RWPE2 (cell line): ENCODE measurements around the gene PLEKHD1.
"Not testable (repeated sequence)": the region's sequence is repeated elsewhere in the genome, so short reads cannot be mapped to it uniquely, and the experiment has no call there.

Experiments used
- ATAC-seq: fragments of 200-7000 bp; cut with Tn5 transposase; 3 replicates; pipeline ENCODE4 v1.9.1; 2021; ENCODE audit warnings: low read depth
- DNase-seq: peaks from one replicate; pipeline ENCODE4 v3.0.0-alpha.2; 2020; ENCODE audit warnings: low spot score
- H3K27ac ChIP-seq: fragments of 450-650 bp; 2 replicates; pipeline ENCODE4 v1.5.1; 2017; ENCODE audit warnings: mild to moderate bottlenecking; ENCODE audit not compliant: poor library complexity, severe bottlenecking
- H3K27me3 ChIP-seq: fragments of 250-450 bp; sonication (Bioruptor Pico); 2 replicates; pipeline ENCODE4 v1.5.1; 2021; ENCODE audit warnings: mild to moderate bottlenecking, moderate library complexity; ENCODE audit not compliant: insufficient read depth, poor library complexity, severe bottlenecking
- H3K36me3 ChIP-seq: fragments of 250-450 bp; sonication (Bioruptor Pico); 2 replicates; pipeline ENCODE4 v1.5.1; 2020; ENCODE audit warnings: low read depth, mild to moderate bottlenecking, moderate library complexity
- H3K4me1 ChIP-seq: fragments of 250-450 bp; sonication (Bioruptor Pico); 2 replicates; pipeline ENCODE4 v1.5.1; 2021; ENCODE audit warnings: mild to moderate bottlenecking, moderate library complexity; ENCODE audit not compliant: insufficient read depth, poor library complexity, severe bottlenecking
- H3K4me3 ChIP-seq: fragments of 250-450 bp; sonication (Bioruptor Pico); 2 replicates; pipeline ENCODE4 v1.5.1; 2021; ENCODE audit warnings: mild to moderate bottlenecking, moderate library complexity; ENCODE audit not compliant: severe bottlenecking
- H3K9me3 ChIP-seq: fragments of 250-450 bp; sonication (Bioruptor Pico); 2 replicates; pipeline ENCODE4 v1.5.1; 2021; ENCODE audit warnings: mild to moderate bottlenecking, moderate library complexity; ENCODE audit not compliant: severe bottlenecking
- CTCF ChIP-seq: fragments of 450-650 bp; IDR thresholded peaks from one replicate; pipeline ENCODE4 v1.5.1; 2017; ENCODE audit warnings: mild to moderate bottlenecking, moderate library complexity; ENCODE audit not compliant: poor library complexity, severe bottlenecking

Gene PLEKHD1

GRCh38 chr14:69491193-69491592, 6.7 kb downstream of the PLEKHD1 start:
- H3K27ac ChIP-seq: no peak overlapping the region
- H3K4me1 ChIP-seq: no peaks in the 10 kb centered on the region
- DNase-seq: no peak
- no peaks in the 10 kb centered on the region for H3K36me3 ChIP-seq
- no peak for TF ChIP-seq CTCF
- ATAC-seq: no peak
- H3K9me3 ChIP-seq: no peaks in the 10 kb centered on the region
- H3K4me3 ChIP-seq: no peak overlapping the region
- peaks cover 5% of the 10 kb centered on the region for H3K27me3 ChIP-seq

- H3K27me3 ChIP-seq: no peaks in the 10 kb centered on the region
- ATAC-seq (no peak), DNase-seq (no peak)
- H3K4me1 ChIP-seq: no peaks in the 10 kb centered on the region
- H3K4me3 ChIP-seq: no peak overlapping the region
- H3K27ac ChIP-seq: no peak overlapping the region
- no peak for TF ChIP-seq CTCF
- H3K36me3 ChIP-seq: no peaks in the 10 kb centered on the region
- no peaks in the 10 kb centered on the region for H3K9me3 ChIP-seq
Observed at GRCh38 chr14:69493038-69493437, 8.5 kb downstream of the PLEKHD1 start.

GRCh38 chr14:69493791-69494190, 9.3 kb downstream of the PLEKHD1 start:
- ATAC-seq (no peak), DNase-seq (no peak)
- Histone ChIP-seq H3K4me3 (no peak overlapping the region), H3K4me1 (no peaks in the 10 kb centered on the region), H3K9me3 (no peaks in the 10 kb centered on the region), H3K27ac (no peak overlapping the region), H3K27me3 (no peaks in the 10 kb centered on the region), H3K36me3 (no peaks in the 10 kb centered on the region)
- TF ChIP-seq CTCF: no peak

- Histone ChIP-seq H3K27ac (no peak overlapping the region), H3K4me1 (no peaks in the 10 kb centered on the region), H3K36me3 (no peaks in the 10 kb centered on the region), H3K27me3 (no peaks in the 10 kb centered on the region), H3K4me3 (no peak overlapping the region), H3K9me3 (no peaks in the 10 kb centered on the region)
- DNase-seq (peak; percentile 29), ATAC-seq (no peak)
- TF ChIP-seq CTCF: no peak
Observed at GRCh38 chr14:69495341-69495921, 10.9 kb downstream of the PLEKHD1 start.

GRCh38 chr14:69497866-69498265, 13.3 kb downstream of the PLEKHD1 start:
- ATAC-seq, H3K27me3 ChIP-seq, H3K9me3 ChIP-seq, DNase-seq, H3K27ac ChIP-seq, H3K36me3 ChIP-seq, H3K4me1 ChIP-seq, H3K4me3 ChIP-seq: not testable (repeated sequence)

GRCh38 chr14:69498286-69498685, 13.8 kb downstream of the PLEKHD1 start:
- H3K36me3 ChIP-seq, ATAC-seq, H3K27ac ChIP-seq, H3K4me1 ChIP-seq, H3K9me3 ChIP-seq, H3K4me3 ChIP-seq, H3K27me3 ChIP-seq: not testable (repeated sequence)
- peak; percentile 8 for DNase-seq
